Midbrain (tissue), 1 donor: ENCODE results near the gene GDAP1L1.
A peak's percentile ranks its signal among the peaks of the same experiment; 100 is the strongest.

Source experiments
- DNase-seq: peaks from one replicate; lab custom pipeline; 2025; lab: John Stamatoyannopoulos, UW

GDAP1L1 gene

DNA sequence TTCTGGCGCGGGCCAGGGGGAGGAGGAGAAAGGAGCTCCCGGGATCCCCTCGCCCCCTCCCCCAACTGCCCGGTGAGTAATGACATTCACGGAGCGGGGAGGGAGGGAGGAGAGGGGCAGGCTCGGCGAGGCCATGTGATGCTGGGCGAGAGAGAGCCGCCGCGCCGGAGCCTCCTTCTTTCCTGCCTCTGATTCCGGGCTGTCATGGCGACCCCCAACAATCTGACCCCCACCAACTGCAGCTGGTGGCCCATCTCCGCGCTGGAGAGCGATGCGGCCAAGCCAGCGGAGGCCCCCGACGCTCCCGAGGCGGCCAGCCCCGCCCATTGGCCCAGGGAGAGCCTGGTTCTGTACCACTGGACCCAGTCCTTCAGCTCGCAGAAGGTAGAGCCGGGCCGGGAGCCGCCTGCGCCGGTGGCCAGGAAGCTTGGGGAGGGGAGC lies at the start of gene GDAP1L1:
TSS of gene GDAP1L1 (plus strand) at position 178 of the 441 bp plus-strand sequence. CDS start at position 205, 27 bp downstream.
- DNase-seq, result peak; percentile 8

DNA sequence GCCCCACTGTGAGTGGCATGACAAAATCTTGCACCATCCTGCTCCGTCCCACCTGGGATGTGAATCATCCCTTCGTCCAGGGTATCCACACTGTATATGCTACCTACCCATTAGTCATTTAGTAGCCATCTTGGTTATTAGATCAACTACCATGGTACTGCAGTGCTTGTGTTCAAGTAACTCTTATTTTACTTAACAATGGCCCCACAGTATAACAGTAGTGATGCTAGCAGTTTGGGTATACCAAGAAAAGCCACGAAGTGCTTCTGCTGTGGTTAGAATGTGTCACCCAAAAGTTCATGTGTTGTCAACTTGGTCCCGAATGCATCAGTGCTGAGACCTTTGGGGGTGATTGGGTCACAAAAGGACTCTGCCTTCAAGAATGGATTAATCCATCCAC lies 48.2 kb upstream of the GDAP1L1 start:
- no peak for DNase-seq

DNA sequence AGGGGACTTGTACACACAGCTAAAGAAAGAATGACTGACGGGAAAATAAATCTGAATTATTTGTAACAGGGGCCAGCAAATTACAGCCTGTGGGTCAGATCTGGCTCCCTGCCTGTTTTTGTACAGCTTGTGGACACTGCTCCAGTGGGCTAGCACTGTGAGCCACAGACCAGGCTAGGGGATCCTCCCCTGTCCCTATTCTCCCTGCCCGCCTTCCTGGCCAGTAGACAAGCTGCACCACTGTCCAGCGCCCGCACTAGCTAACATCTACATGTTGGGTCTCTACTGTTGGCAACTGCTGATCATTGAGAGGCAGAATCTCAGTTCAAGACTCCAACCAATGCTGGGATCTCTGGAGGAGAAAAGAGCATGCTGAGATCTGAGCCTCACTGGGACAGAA lies 47.2 kb upstream of the GDAP1L1 start:
- DNase-seq, result no peak

DNA sequence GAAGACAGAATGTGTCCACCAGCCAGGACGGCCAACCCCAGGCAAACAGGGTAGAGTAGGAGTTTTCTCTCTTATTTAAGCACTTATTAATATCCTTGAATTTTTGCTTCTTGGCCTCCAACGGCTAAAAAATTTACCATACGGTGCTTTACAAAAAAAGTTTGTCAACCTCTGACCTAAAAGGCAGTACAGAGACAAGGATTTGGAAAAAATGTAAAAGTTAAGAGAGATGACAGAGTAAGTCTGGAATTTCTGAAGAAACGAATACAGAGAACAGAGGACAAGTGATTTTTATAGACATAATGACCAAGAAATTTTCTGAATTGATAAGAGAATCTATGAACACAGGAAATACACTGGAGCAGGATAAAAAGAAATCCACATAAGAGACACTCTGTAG lies 46.7 kb upstream of the GDAP1L1 start:
- no peak for DNase-seq

DNA sequence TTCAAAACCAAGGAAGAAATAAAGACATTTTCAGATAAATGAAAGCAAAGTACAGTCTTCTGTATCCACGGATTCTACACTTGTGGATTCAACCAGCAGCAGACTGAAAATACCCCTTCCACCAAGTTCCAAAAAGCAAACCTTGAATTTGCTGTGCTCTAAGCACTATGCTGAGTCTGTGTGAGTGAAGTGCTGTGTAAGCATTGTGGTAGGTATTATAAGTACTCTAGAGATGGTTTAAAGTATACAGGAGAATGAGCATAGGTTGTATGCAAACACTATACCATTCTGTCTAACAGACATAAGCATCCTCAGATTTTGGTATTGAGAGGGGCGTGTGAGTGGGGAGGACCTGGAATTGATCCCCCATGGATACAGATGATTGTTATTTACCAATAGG lies 46.1 kb upstream of the GDAP1L1 start:
- no peak for DNase-seq

DNA sequence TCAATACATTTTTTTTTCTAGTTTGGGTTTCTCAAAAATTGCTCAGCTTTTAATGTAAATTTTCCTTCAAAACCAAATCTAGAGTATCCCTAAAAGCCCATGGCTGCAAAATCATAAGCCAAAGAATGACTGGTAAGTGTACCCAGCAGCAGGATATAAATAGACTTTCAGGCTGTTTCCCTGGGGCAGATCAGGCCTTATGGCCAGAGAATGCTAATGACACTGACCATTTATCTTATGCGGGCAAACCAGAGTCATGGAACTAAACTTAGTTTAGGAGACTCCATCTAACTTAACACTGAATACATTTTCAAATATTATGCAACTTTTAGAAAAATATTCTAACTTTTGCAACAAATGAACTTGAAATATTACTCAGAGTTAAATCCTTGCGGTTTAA lies 43.9 kb upstream of the GDAP1L1 start:
- DNase-seq, result no peak

DNA sequence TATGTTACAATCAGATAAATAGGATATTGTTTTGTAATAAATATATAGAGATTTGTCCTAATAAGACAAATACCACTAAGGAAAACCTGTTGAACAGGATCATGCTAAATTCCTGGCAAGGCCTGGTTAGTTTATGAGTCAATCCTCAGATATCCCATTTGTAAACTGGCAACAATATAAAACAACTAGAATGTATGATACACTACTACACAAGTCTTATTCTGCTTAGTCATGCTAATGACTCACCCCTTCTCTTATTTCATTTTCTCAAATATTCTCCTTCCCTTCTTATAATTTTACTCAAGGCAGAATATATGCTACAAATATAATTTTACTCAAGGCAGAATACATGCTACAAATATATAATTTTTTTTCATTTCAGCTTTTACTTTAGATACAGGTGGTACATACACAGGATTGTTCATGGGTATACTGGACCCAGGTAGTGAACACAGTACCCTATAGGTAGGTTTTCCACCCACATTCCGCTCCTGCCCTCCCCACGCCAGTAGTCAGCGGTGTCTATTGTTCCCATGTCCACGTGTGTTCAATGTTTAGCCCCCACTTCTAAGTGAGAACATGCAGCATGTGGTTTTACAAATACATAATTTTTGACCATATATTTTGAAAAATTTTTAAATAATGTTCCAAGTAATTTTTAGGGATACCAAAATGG lies 42.8 kb upstream of the GDAP1L1 start:
- DNase-seq, result no peak

DNA sequence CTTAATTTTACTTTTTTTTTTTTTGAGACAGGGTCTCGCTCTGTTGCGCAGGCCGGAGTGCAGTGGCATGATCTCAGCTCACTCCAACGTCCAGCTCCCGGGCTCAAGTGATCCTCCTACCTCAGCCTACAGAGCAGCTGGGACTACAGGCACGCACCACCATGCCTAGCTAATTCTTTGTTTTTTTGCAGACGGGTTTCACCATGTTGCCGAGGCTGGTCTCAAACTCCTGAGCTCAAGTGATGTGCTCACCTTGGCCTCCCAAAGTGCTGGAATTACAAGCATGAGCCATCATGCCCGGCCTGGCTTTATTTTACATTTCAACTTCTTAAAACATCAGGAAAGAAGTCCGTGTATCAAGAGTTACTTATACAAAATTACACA lies 42.3 kb upstream of the GDAP1L1 start:
- DNase-seq, result no peak

DNA sequence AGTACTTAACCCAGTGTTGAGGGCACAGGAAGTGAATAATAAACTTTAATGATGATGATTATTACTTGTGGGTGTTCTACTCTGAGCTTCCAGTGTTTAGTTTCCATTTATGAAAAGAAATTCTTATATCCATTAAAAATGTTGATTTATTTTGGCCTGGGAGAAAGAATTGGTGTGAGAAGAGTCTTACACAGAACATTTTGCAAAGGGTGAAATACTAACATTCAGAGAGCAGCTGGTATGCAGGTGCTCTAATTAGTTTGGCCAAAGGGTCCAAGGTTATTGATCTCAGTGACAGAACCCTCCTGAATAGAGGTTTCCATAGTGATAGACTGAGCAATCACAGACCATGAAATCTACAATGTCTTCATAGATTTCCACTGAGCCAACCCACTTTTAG lies 41.0 kb upstream of the GDAP1L1 start:
- no peak for DNase-seq

DNA sequence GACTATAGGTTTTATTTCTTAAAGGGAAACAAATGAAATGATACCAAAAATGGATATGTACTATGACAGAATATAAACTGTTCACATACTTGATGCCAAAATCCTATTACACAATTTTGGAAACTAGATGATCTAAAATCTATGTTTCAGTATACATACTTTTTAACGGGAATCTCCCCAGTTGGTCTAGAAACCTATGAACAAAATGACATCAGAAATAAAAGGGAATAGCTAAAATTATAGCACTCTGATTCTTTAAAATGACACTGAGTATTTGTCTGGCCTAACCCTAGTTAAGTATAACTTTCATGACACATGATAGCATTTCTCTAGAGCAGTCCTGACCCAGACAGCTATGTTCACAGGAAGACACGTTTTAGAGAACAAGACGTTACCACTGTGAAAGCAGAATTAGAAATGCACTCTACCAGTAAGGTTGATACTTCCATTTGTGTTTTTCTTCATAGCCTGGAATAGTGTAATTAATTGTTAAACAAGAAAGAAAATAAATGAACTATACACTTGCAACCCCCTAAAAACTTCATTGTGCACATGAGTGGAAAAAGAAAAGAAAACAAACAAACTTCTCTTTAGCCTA lies 39.9 kb upstream of the GDAP1L1 start:
- DNase-seq, result no peak

DNA sequence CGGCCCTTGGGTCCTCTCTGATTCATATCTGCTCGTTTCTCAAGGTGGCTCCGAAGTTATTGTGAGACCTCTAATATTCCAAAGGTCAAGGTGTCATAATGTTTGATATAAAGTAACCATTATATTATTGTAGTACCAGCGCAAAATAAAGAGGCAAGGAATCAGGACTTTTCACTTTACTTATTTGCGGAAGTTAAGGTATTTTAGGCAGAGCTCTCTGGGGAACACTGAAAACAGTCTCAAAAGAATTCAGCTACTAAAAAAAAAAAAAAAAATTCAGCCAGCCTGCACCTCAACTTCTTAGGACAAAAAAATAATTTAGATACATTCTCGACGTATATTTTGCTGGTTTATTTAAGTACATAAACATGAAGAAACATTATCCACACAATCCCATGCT lies 38.9 kb upstream of the GDAP1L1 start:
- no peak for DNase-seq

DNA sequence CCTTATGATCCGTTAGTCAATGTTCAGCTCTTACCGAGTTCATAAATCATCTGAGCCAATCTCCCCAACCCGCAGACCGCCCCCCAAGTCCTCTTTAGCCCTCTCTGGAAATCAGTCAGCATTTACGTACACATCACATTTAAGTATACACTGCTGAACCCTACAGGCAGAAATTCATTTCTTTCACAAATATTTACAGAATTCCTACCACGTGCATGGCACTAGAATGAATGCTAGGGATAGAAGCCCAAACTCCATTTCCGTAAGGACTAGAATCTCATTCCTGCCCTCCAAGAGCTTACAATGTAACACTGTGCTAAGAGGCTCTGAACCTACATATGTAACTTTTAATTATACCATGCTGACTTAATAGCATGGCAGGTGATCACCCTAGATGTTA lies 38.3 kb upstream of the GDAP1L1 start:
- no peak for DNase-seq

DNA sequence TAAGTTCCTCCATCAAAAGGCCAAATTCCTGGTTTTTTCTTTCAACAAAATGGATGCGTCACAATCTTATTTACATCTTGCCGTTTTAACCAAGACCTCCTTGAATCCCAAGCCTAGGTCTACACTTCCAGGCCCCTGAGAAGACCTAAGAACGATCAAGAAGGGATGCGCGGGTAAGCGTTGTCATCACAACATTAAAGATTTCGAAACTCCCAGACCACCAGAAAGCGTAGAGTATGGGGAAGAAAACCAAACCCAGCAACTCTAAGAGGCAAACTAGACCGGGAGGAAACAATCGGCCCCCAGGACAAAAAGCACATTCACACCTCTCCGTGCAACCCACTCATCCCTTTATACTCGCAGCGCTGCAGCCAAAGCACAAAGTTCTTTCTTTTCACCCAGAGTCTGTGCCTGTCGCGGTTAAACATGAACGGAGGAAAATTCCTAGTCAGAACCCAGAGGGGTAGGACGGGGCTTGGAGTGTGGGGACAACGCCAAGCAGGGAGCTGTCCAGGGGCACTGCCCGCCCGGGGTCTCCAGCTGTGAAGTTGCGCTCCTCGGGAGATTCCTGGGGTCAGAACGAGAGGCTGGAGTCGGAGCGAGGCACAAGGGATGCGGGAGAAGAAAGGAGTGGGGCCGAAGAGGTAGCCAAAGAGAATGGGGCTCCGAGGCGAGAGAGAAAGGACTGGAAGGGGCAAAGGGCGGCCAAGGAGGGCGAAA lies 37.3 kb upstream of the GDAP1L1 start:
- DNase-seq, result no peak

DNA sequence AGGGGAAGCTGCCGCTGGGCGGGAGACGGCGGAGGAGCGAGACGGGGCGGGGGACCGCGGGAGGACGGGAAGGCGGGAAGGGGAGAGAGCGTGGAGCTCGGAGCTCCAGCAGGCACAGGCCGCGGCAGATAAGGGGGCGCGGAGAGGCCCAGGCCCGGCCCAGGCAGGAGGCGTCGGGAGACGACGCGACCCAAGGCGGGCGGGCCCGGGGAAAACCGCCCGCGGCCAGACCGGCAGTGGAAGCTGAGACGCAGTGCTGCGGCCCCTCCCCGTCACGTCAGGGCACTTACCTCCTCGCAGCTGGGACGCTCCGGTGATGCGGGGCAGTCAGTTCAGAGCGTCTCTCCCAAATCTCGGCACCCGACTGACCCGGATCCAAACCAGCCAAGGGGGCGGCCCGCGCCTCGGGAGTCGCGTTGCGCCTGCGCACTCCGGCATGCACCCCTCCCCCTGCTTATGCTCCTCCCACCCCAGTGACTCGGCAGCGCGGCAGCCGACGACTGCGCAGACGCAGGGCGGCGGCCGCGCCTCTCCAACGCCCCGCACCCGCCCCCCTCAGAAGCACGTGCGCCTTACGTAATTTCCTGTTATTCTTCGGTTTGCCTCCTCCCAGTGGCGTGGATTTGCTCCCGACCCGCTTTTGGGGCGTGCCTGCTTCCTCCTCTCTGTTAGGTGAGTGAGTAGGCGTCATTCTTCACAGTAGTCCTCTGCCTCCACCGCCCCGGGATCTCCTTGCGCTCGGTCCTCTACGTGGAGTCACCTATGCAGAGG lies 36.5 kb upstream of the GDAP1L1 start, which contains the start of gene OSER1:
TSS of gene OSER1 (minus strand) at position 366 of the 771 bp plus-strand sequence. CDS start 3,814 bp downstream, outside the sequence.
- peak; percentile 98 for DNase-seq

DNA sequence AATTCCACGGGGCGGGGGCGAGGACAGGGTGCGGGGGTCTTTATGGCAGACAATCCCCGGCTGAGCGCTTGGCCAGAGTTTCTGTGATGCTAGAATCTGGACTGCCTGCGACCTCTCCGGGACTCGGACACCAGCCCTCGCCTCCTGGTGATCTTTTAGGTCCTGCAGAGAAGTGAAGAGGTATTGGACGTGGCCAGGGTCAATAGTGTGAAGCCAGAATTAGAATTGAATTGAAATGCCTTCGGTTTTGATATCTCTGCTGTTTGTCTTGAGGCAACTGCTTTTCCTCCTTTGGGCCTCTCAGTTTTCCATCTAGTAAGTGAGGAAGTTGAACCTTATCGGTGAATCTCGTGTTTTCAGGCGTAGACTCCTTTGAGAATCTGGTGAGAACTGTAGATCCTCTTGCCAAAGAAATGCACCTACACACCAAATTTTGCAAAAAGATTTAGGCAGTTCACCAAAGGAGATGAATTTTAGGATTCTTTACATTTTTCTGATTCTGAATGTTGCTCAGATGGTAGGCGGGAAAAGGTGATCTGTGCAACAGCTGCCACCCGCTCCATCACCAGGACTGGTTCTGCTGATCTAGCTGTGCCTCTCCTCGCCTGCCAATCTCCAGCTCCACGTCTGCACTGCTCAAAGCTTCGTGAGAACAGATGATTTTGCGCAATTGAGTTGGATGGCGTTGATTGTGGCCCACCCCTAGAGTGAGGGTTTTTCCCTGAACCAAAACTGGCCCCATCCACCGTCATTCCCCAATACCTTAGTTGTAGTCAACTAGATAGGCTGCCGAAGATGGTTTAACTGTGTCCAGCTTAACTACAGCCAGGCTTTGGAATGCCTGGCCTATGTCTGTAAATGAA lies 35.7 kb upstream of the GDAP1L1 start:
- DNase-seq, result peak; percentile 57

DNA sequence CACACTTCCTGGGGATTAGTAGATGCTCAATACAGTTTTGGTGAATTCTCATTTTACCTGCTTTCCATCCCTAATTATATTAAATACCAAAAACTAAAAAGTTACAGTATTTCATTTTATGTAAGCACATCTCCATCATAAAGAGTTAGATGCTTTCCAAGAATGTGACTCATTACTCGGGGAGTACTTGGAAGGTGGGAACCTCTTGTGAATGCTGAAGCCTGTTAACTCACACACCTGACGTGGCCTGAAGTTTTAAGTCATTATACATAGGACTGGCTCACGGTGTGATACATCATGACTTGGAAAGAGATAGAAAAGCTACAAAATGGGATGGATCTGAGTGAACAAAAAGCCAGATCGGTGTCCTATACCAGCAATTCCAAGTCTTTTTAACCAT lies 34.3 kb upstream of the GDAP1L1 start:
- DNase-seq, result no peak

DNA sequence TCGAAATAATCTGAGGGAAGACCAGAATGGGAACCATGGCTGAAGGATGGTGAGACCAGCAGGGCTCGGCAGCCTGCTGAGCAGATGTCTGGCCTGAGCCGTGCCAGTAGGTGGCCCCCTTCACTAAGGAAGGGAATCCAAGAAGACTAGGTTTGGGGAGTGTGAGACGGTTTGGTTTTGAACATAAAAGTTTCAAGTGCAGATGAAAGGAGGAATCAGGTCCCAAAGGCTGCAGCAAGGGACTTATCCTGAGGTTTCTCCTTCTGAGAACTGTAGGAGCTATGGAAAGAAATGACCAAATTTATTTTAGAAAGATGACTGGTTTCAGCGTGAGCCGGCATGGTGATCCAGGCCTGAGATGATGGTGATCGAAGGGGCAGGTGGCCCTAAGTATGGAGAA lies 32.0 kb upstream of the GDAP1L1 start:
- peak; percentile 73 for DNase-seq

DNA sequence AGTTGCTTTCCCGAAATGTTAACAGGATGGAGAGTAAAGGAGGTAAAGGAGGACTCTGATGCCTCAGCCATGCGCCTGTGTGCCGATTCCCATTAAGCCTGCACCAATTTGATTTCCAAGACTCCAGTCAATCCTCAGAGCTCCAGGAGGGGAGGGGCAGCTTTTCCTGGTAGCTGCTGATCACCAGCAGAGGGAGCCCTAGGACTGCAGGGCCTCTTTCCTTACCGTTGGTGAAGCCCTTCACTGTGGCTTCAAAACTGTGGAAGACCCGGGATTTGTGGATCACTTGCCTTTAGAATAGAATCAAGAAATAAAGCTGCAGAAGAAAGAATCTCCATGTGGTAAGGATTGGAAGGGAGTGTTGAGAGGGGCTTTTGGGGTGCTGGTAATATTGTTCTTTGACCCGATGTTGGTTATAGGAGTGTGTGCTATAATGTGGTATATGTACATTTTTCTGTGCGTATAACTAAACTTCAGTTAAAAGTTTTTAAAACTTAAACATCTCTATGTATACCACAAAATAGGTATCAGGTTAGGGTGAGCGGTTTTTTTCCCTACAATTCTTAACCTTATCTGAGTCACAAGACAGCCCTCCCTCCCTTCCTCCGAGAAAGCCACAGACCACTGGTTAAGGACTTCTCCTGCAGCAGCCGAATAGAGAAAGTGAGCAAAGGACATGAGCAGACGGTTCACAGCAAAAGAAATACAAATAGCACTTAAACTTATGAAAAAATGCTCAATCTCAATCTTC lies 29.6 kb upstream of the GDAP1L1 start:
- peak; percentile 54 for DNase-seq

DNA sequence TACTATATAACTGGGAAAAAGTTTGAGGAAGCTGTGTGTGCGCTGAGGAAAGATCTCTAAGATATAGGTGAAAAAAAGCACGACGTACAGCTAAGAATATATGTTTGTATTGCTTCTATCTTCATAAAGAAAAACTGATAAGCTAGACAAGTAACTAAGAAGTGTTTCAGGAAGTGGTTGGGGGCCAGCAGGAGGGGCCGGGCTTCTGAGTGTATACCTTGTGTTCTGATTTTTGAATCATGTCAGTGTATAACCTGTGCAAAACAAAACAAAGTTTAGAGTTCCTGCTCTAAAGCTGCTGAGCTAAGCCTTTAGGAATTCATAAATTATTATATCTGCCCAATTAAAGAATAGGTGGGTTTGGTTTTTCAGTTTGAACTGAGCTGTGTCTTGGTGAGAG lies 28.7 kb upstream of the GDAP1L1 start:
- no peak for DNase-seq

DNA sequence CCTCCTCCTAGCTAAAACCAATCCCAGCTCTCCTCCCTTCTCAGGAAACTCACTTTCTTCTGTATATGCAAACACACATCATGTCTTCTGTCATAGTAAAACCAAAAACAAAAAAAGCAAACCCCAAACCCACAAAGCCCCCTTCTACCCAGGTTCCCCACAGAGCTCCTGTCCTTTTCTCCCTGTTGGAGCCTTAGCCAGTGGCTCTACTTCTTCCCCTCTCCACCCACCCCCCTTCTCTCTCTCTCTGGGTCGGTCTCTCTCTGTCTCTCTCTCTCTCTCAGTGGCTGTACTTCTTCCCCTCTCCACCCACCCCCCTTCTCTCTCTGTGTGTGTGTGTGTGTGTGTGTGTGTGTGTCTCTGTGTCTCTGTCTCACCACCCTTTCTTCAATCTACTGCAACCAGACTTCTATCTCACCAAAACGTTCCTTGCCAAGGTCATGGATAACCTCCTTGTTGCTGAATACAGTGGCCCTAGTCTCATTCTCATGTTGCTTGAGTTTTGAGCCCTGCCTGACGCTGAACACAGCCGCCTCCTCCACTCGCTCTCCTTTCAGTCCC lies 27.9 kb upstream of the GDAP1L1 start:
- no peak for DNase-seq
